ENCODE measurements around the gene BAHCC1.

- no peak for TF ChIP-seq CREB1 (IDR thresholded peaks at IDR 0.05; ENCODE audit: low read depth)
- TF ChIP-seq RAD21 (IDR thresholded peaks at IDR 0.05; ENCODE audit: low read depth): no peak
These were observed 95.9 kb downstream of the BAHCC1 start for GRCh38 chr17:81491181-81491581.
